HG03571 (cell line): ENCODE measurements around the gene BSPRY.

Source experiments
- ATAC-seq: cut with Tn5 transposase; IDR thresholded peaks from one replicate; pipeline ENCODE4 v1.9.1; 2021; ENCODE audit not compliant: unreplicated experiment

BSPRY gene

DNA sequence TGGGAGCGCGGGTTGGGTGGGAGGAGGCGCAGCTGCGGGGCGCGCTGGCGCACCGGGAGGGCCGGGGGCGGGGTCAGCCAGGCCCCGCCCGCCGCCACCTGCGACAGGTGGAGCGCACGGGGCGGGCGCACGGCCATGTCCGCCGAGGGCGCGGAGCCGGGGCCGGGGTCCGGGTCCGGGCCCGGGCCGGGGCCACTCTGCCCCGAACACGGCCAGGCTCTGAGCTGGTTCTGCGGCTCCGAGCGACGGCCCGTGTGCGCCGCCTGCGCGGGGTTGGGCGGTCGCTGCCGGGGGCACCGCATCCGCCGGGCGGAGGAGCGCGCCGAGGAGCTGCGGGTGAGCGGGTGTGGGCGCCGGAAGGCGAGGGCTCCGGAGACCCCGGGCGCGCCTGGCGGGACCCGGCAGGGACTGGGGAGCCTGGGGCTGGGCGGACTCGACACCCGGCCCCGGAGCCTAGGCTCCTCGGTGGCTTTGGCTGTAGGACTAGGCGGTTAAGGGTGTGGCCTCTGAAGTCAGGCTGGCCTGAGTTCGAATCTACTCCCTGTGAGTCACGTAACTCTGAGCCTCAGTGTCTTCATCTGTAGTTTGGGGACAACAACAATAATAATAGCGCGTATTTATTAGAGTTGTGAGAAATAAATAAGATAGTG lies at the start of gene BSPRY:
BSPRY (plus strand) TSS at position 97 of the 650 bp plus-strand sequence; CDS start at position 136, 39 bp downstream.
- no peak for ATAC-seq

DNA sequence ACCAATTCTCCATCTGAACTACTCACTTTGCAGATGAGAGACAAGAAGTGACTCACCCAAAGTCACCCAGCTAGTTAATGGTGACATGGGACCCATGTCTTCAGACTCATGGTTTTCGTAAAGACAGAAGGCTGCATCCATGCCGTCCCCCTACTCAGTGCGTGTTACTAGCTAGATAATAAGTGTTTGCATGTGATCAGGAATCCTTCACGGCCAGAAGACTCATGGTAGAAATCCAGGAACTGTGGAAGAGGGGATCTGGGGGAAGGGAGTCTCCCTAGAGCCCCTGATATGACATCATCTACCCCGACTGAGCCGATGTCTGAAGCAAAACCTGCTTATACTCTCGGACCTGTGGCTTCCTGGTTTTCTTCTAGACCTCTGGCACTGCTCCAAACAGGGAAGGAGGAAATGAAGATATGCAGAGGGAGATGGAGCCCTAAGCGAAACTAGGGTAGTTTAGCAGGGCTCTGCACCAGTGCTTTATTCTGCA lies 49.5 kb upstream of the BSPRY start:
- no peak for ATAC-seq

DNA sequence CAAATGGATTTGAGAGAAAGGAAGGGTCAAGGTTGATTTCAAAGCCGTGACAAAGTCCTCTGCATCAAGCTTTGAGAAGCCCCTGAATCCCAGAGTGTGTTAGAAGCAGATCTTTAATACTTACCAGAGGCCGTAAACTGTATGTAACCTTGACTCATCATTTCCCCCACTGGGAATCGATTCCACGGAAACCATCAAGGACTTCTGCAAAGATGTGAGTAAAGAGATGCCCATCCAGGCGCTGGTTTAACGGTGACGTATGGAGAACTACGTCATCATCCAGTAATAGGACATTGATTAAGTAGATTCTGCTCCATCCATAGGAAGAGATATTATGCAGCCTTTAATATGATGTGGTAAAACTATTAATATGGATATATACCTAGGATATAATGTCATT lies 47.8 kb upstream of the BSPRY start:
- no peak for ATAC-seq

DNA sequence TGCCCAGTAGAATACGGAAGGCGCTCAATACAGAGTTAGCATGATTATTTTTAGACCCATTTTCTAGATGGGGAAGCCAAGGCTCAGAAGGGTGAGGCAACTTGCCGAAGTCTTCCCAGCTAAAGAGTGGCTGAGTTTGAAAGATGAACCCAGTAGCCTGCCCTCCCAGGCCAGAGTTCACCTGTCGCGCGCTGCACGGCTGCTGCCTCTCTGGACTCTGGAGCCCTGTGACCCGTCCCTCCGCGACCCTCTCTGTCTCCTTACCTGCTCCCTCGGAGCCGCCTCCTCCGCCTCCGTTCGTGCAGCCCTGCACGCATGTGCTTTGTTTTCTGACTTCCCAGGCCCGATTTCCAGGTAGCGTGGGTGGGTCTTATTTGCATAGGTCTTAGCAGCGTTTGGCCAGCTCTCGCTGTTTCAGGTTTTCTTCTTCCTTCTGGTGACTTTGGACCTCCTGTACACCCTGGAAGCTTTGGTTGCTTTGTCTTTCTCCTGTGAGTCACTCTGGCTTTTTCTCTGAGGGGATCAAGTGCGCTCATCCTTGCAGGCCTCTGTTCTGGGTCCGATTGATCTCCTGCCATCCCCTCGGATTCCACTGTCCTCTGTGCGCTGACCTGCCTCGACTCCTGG lies 46.4 kb upstream of the BSPRY start, which contains the start of gene RNF183:
RNF183 (minus strand) TSS at position 585 of the 627 bp plus-strand sequence. CDS start 5,192 bp downstream, outside the sequence.
- ATAC-seq = no peak

DNA sequence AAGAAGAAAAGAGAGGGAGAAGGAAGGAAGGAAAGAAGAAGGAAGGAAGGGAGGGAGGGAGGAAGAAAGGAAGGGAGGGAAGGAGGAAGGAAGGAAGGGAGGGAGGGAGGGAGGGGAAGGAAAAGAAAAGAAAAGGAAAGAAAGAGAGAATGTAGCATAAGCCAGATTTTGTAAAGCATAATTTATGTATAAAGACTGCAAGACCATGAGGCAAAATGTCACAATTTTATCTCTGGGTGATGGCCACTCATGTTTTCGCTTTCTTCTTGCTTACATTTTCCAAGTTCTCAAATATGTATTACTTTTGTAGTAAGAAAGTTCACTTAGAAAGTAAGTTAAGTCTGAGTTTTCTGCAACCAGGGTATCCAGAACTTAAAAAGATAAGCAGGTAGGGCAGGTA lies 42.8 kb upstream of the BSPRY start:
- ATAC-seq = no peak

DNA sequence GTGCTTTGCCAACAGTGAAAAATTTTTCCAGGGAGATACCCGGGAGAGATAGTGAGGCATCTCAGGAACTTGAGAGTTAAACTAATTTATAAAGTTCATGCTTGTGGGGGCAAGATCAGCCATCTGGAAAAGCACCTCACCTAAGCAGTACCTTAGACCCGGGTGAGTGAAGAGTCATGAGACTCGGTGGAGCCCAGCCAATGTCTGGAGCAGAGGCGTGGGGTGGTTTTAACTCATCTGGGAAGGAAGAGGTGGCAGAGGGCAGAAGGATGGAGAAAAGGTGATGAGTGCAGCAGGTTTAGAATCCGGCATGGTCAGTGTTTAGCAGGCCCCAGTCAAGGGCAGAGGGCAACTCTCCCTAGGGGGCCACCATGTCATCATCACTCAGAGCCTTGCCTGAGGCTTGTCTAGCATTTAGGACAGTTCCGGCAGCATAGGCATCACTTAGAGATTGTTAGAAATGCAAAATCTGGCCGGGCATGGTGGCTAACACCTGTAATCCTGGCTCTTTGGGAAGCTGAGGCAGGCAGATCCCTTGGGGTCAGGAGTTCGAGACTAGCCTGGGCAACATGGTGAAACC lies 41.9 kb upstream of the BSPRY start:
- no peak for ATAC-seq

DNA sequence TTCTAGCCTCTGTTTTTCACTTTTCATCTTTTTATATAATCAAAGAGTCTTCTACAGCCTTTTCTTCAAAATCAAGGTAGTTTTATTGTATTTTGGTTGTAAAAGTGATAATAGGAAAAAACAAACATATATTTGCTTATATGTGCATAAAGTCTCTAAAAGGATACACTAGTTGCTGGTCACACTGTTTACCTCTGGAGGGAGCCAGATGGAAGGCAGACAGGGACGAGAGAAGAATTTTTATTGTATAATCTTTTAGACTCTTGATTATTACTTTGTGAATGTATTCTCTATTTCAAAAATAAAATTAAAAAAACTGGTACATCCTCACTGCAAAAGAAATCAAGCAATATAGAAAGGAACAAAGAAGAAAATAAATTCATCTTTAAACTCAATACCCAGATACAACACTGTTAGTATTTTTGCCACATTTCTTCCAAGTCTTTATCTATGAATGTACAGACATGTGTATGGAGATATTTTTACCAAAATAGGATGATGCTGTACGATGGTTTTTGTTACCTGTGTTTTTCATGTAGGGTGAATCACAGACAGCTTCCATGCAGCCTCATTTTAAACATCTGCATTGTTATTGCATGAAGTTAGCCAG lies 40.0 kb upstream of the BSPRY start:
- no peak for ATAC-seq

DNA sequence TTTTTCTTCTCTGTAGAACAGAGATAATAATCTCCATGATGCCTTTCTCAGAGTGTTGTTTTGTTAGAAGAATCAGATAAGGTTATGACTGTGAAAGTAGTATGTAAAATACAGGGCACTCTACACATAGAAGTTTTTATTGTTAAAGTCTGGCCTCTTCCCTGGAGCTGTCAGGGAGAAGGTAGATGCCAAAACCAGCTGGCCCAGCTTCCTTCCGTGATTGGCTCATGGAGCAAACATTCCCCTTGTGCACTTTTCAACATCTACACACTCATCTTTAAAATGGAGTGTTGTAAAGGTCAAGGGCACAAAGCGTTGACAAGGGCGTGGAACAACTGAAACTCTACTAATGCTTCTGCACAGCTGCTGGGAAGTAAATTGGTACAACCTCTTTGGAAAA lies 38.8 kb upstream of the BSPRY start:
- no peak for ATAC-seq

DNA sequence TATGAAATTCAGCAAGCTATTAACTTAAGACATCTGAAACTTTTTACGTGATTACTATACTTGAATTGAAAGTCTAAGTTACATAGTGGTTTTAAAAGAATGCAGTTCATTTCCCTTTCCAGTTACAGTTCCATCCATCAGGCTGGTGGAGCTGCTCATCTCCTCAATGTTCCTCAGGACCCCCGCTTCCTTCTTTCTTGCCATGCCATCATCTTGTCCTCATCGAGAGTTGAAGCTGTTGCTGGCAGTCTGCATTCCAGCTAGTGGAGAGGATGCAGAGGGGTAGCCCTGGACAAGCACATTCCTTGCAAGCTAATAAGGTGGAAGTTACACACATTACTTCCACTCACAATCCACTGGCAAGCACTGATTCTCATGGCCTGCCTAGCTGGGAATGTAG lies 37.4 kb upstream of the BSPRY start:
- ATAC-seq = no peak

DNA sequence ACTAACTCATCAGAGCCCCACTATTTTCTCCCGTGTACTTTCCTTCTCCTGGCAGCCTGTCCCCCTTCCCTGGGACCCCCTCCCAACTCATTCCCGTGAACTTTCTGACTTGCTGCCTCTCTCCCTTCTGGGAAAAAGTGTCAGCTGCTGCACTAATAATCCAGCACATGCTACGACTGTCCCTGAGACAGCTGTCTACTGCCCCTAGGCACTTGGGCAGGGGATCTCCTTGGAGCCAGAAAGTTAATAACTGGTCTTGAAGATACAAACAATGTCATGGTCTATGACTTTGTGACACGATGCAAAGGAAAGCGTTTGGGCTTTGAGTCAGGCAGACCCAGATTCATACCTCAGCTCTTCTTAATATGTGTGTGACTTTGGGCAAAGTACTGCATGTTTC lies 36.1 kb upstream of the BSPRY start:
- ATAC-seq = no peak

DNA sequence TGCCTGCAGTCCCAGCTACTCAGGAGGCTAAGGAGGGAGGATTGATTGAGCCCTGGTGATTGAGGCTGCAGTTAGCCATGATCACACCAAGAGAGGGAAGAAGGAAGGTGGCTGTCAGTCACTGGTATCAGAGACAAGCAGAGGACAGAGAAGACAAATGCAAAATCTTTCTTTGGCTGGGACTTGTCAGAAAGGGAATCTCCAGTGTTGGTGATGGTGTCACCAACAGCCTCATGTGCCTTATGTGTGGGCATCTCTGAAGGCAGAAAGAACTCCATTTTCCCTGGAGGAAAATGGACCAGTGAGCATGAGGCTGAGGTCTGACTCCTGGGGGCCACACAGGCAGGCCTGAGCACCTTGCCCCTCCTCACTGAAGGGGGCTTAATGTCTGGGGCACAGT lies 34.1 kb upstream of the BSPRY start:
- no peak for ATAC-seq

DNA sequence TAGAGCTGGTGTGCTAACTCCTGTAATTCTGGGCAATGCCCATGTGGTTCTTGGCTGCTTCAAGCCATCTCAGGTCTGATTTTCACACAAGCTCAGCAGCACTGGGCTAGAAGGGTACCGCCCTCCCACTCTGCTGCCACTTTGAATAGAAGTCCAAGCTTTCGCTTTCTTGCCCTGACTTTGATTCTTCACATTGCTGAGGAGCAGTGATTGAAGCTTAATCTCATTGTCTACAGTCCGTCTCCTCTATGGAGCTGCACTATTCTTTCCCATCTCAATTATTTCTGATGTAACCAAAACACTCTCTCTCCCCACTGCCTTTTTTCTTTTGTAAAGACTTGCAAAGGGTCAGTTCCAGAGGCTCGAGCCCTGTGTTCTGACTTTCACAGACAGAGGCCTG lies 33.3 kb upstream of the BSPRY start:
- ATAC-seq = no peak

DNA sequence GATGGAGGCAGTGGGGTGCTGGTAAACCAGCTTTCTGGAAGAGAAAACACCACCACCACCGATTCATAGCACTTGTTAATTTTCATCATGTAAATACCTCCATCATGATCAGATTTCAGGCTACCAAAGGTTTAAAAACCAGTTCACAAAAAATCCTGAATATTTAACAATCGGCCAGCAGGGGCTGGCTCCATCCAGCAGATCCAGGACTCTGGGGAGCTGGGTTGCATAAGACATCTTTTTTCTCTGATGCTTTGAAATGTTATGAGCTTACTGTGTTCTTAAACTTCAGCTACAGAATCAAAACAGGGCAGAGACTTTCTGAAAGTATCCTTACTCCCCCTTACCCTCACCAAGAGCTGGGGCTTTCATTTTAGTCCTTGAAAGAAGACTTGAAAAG lies 31.6 kb upstream of the BSPRY start:
- no peak for ATAC-seq

DNA sequence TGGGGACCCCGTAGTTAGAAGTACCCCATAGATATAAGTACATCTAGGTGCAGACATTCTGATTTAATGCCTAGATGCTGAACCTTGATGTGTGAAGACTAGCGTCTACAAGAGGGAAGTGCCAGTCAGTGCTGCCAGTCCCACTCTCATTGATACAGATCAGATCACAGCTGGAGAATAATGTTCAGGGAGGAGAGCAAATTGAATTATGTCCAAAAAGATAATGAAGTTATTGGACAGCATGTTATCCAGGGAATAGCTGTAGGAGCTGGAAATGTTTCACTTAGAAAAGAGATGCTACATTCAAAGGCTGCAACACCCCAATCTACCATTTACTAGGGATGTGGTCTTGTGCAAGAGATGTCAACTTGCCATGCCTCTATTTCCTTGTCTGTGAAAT lies 30.3 kb upstream of the BSPRY start:
- ATAC-seq = no peak

DNA sequence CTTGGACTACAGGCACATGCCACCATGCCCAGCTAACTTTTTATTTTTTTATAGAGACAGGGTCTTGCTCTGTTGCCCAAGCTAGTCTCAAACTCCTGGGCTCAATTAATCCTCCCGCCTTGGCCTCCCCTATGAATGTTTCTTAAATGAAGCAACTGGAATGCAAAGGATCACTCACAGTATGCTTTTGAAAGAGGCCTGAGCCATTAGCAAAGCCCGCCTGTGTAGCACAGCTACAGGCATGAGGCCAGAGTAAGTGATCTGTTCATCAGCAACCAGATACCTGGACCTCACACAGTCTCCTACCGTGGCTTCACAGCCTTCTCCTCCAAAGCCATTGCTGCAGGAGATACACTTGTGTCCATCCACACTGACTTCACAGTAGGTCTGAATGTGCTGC lies 29.3 kb upstream of the BSPRY start:
- ATAC-seq = no peak

DNA sequence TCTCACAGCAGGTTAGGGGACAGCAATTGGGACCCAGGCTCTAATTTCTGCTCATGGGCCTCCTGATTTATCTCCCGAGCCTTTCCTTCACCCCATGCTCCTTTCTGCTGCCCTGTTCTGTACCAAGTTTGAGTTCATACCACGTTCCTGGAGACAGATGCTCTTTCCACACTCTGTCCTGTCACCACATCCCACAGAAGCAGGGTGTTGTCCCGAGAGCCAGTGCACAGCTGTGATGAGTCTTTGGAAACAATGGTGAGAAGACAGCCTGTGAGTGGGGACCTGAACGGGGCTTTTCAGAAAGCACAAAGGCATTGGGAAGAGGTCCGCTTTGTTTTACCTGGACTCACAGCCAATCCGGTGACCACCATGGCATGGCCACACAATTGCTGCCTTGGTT lies 26.7 kb upstream of the BSPRY start:
- ATAC-seq = no peak

DNA sequence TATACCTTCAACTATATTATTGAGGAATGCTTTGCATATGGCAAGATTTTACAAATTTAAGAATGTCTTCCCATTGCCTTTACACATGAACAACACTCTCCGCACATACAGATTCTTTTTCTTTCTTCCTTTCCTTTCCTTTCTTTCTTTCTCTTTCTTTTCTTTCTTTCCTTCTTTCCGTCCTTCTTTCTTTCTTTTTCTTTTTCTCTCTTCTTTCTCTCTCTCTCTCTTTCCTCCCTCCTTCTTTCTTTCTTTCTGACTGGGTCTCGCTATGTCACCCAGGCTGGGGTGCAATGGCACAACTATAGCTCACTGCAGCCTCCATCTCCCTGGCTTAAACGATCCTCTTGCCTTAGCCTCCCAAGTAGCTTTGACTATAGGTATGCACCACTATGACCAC lies 23.1 kb upstream of the BSPRY start:
- no peak for ATAC-seq

DNA sequence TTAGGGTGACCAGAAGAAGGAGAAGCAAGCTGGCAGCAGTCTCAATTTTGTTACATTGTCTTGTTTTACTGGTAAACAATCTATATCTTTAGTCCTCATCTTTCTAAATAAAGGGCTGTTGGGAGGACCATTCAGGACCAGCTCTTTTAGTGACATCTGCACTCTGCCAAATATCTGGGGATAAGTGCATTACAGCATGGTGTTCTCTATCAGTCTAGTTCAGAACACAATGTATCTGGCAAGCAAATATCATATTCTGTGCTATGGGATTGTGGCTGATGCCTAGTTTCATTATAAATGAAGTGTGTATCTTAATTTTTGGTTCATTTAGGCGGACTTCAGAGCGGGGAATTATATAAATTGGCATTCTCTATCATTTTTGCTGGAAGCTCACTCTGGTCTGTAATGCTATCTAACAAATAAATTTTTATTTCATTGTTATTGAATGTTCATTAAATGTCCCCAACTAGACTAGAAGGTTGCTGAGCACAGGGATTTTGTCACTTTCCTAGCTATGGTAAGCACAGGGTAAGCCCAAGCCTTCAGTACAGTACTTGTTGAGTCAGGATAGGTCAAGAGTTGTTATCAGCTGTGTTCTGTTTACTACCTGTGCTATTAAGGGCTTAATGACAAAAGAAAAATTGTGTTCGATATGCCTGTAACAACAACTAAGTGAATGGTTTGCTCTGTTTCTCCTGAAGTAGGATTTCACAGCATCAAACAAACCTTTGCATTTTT lies 21.1 kb upstream of the BSPRY start:
- ATAC-seq = no peak

DNA sequence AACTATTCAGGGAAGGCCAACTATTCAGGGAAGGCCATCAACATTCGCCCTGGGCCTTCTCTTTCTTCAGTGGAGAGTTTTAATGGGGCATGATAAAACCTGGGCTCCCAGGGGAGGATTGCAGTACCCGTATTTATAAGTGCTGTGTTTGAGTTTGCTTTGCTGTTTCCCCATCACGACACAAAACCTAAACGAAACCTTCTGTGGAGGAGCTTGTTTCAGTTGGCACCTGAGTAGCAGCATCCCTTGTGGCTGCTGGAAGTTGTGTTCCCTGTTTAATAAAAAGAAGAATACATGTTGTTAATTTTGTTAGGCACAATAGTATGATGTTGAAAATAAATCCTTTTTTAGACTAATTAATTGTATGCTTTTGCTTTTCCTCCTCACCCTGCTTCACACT lies 17.6 kb upstream of the BSPRY start:
- ATAC-seq = no peak

DNA sequence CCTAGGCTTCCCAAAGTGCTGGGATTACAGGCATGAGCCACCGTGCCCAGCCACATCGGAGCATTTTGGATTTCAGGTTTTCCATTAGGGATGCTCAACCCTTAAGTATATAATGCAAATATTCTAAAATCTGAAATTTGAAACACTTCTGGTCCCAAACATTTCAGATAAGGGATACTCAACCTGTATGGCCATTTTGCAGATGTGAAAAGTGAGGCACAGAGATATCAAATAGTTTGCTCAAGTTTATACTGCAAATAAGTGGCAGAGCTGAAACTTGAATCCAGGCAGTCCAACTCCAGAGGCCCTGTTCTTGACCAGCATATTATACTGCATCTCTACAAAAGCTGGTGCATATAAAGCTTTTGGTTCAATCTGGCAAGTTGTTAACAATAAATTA lies 11.6 kb upstream of the BSPRY start:
- ATAC-seq = no peak

DNA sequence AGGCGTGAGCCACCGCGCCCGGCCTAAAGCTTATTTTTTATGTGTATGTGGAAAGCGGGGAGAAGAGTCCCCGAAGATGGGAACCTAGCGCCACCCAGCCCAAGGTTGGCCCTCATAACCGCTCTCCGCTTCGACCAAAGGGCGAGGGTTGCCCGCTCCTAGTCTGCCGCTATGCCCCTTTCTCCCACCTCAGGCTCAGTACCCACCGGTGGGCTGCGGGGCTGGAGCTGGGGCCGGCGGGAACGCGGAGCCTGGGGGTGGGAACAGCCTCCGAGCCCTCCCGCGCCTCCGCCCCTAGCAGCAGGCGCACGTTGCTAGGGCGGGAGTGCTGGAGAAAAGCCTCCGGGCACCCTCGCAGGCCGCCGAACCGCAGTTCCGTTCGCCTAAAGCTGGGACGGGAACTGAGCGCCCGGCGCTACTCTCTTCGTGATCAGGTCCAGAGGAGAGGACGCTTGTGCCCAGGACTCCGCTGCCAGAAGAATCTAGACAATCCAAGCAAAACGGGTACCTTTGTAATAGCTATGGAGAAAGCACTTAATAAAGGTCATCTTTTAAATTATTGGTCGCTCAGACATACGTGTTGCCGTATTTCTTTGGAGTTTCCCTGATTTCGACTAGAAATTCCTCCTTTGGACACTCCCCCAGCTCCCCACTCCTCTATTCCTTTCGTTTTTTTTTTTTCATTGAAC lies 9.2 kb upstream of the BSPRY start, which contains the start of gene WDR31:
WDR31 (minus strand) TSS at position 265 of the 689 bp plus-strand sequence. CDS start 8,253 bp downstream, outside the sequence.
- peak; percentile 98 for ATAC-seq
